Activated CD4-positive, alpha-beta T cell treated with anti-CD3 and anti-CD28 coated beads, Interleukin-2, amount 50 U/mL, for 4 hours (primary cell): Measurements from ENCODE around the gene CNN2.

Experiments used
- DNase-seq, 2 experiments: peaks; one replicate each; pipeline ENCODE4 v3.0.0-alpha.2; 2020

The CNN2 gene

GRCh38 chr19:1025960-1026782 is at the start of gene CNN2:
TSS of gene CNN2 (plus strand) at chr19:1026608. CDS start at chr19:1026662, 54 bp downstream.
- DNase-seq = peak in 1 of 2 experiments; percentile 40

GRCh38 chr19:977058-977464 is 49.3 kb upstream of the CNN2 start:
- DNase-seq = no peak

GRCh38 chr19:979318-979741 is 47.1 kb upstream of the CNN2 start:
- DNase-seq = no peak

GRCh38 chr19:980133-980998 is 46.0 kb upstream of the CNN2 start:
- DNase-seq = no peak

GRCh38 chr19:982567-983170 is 43.7 kb upstream of the CNN2 start:
- peak; percentile 60 for DNase-seq

GRCh38 chr19:984165-984967 is 42.0 kb upstream of the CNN2 start, which contains the start of gene WDR18:
TSS of gene WDR18 (plus strand) at chr19:984345. CDS start at chr19:984354, 9 bp downstream.
- DNase-seq = peak; percentile 80 to 82

- no peak for DNase-seq
Observed at GRCh38 chr19:986083-986482, 40.3 kb upstream of the CNN2 start.

- DNase-seq = no peak
Observed at GRCh38 chr19:988081-988480, 38.3 kb upstream of the CNN2 start.

GRCh38 chr19:988510-988909 is 37.9 kb upstream of the CNN2 start:
- no peak for DNase-seq

GRCh38 chr19:989381-990081 is 36.9 kb upstream of the CNN2 start:
- DNase-seq = no peak

GRCh38 chr19:990119-990571 is 36.3 kb upstream of the CNN2 start:
- DNase-seq = no peak

GRCh38 chr19:990746-991145 is 35.7 kb upstream of the CNN2 start:
- DNase-seq = no peak

GRCh38 chr19:991174-991931 is 35.1 kb upstream of the CNN2 start:
- peak; percentile 44 to 48 for DNase-seq

GRCh38 chr19:991932-992669 is 34.3 kb upstream of the CNN2 start:
- no peak for DNase-seq

- DNase-seq = no peak
Observed at GRCh38 chr19:992670-993055, 33.7 kb upstream of the CNN2 start.

- DNase-seq = no peak
Observed at GRCh38 chr19:993361-993830, 33.0 kb upstream of the CNN2 start.

GRCh38 chr19:993831-994393 is 32.5 kb upstream of the CNN2 start:
- DNase-seq = no peak

GRCh38 chr19:994516-994915 is 31.9 kb upstream of the CNN2 start:
- DNase-seq = no peak

- no peak for DNase-seq
Observed at GRCh38 chr19:995051-995827, 31.2 kb upstream of the CNN2 start.
